KG1 (cell line): Measurements from ENCODE around the gene HOXC12.

ENCODE experiments used
- DNase-seq: peaks from one replicate; lab custom pipeline; 2025; lab: John Stamatoyannopoulos, UW

The HOXC12 gene

DNA sequence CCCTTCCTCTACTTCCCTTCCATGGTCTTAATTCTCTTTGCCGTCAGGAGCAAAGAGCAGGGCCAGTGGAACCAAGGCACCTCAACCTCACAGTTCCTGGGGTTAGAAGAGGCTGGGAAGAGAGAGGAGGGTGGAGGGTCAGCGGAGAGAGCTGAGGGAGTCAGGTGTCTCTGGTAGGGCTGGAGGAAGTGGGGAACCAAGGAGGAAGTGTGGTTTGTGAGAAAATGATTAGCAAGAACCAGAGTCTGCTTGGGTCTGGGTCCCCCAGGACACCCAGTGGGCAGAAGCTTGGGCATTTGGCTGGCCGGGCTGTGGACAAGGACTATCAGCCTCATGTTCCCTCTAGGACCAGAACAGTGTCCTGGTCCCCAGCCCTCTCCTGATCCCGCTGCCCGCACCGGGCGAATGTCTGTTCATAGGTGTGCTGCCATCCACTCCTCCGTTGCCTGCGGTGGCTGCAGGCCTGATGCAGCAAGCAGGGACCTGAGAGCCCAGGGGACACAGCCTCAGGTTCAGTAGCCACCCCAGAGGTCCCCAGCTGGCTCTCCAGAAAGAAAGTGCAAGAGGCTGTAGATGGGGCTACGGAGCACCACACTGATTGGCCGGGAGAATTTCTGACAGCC lies 2.3 kb downstream of the HOXC12 start:
- no peak for DNase-seq

DNA sequence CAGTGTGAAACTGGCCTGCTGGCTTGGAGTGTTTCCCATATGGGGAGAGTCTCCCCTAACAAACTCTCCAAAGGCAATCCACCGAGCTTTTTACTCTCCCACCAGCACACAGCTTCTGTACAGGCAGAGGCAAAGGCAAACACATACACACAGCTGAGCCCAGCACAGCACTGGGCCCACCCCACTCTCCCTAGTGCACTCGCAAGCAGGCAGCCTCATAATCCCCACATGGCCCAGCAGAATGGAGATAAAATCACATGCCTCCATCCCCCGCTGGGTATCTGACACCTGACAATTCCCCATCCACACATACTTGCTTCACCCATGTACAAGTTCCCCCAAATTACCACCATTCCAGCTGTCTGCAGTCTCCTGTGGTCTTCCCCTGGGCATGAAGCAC lies 3.4 kb downstream of the HOXC12 start:
- DNase-seq, result no peak

GRCh38 chr12:53959314-53959713 lies 4.6 kb downstream of the HOXC12 start:
- DNase-seq, result no peak

GRCh38 chr12:53960187-53961024 lies 5.7 kb downstream of the HOXC12 start:
- no peak for DNase-seq

- no peak for DNase-seq
Observed at GRCh38 chr12:53961025-53961761, 6.5 kb downstream of the HOXC12 start.

DNA sequence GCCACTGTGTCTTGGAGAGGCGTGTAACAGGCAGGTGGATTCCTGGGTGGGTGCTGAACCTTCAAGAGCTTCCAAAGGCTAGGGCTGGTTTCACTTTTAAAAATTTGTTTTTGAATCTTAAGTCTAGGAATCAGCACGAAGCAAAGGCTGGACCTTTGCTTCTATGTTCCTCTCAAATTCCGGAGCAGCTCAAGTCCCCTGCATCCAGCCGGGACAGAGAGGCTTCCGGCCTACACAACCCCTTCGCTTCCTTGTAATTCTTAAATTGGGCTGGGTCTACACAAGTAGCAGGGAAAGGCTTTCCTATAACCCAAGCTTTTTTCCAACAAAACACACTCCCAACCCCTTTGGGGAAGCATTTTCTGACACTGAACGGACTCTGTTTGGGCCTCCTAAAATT lies 8.3 kb downstream of the HOXC12 start:
- DNase-seq, result no peak

- DNase-seq, result no peak
Observed at GRCh38 chr12:53963434-53964314, 9.0 kb downstream of the HOXC12 start.

GRCh38 chr12:53964315-53964713 lies 9.6 kb downstream of the HOXC12 start:
- no peak for DNase-seq

DNA sequence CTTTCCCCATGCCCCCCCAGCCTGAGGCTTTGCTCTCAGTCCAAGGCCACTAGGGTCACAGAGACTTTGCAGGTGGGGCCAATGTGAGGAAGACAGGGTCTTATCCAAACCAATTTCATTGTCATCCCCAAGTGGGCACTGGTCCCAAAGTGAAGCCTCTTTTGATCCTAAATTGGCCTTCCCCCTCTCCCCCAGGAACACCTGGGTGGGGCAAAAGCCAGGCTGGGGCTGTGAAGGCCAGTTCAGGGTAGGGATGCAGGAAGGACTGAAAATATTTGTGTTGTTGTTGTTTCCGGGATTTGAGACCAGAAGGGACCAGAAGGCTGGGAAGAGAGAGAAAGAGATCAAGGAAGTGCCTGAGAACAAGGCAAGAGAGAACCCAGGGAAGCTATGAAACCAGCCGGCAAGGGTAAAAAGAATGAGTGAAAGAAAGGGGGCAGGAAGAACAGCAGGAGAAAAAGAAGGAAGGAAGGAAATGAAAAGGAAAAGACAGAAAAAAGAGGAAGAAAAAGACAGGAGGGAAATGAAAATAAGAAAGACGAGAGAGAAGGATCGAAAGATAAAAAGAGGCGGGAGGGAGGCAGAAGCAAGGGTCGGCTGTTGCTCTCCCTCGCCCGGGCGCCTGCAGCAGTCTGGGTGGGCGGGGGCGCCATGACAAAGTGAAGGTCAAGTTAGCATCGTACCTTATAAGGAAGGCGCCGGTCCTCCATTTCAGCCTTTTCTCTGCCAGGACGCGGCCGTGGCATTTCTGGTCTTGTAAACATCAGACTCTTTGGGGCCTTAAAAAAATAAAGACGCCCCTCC lies 10.8 kb downstream of the HOXC12 start:
- DNase-seq, result no peak

DNA sequence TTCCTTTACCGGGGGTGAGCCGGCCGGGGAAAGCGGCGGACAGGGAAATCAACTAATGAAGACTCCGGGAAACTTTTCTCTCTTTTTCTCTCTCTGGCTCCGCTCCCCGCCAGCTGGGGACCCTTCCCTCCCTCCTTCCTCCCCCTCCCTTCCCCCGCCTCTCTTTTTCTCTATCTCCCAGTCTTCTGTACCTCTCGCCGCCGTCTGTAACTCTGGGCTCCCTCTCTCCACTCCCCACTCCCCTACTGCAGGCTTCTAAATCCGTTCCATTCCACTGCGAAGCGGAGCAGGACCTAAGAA lies 11.3 kb downstream of the HOXC12 start:
- no peak for DNase-seq

GRCh38 chr12:53966385-53967133 lies 11.9 kb downstream of the HOXC12 start:
- DNase-seq, result no peak

GRCh38 chr12:53967421-53967925 lies 12.8 kb downstream of the HOXC12 start:
- DNase-seq, result no peak

DNA sequence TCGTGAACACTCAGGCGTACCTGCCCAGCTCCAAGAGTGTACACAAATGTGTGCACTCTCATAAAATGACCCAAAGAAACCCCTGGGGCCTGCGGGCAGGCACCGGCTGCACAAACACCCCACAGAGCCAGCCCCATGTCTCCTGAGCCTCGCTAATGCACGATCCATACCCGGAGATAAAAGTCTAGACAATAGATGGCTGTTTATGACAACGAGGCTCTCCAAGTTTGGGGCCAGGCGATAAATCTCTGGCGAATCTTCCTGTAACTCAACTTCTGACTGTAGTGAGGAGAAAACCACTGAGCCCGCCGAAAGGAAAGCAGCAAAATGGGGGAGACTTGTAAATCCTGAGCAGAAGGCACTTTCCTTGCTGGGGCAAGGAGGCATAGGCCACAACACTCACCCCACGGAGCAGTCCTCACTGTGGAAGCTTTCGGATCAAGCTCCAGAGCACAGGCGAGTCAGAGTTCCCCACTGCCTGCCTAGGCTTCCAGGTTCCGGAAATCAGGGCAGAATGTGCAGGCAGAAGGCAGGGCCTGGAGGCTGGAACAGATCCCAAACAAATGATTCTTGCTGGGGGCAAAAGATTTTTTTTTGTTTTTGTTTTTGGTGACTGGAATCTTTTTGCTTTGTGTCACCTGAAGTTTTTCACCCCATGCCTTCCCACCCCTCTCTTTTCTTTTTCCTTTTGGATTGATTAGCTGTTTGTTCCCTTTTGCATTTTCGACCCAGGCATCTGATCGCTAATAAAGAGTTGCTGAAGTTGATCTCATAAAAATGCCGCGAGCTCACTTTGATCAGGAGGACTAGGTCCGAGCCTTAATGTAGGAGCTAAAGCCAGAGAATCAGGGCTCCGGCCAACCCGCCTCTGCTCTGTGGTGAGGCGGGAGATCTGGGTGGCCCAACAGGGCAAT lies 13.8 kb downstream of the HOXC12 start:
- DNase-seq, result no peak

DNA sequence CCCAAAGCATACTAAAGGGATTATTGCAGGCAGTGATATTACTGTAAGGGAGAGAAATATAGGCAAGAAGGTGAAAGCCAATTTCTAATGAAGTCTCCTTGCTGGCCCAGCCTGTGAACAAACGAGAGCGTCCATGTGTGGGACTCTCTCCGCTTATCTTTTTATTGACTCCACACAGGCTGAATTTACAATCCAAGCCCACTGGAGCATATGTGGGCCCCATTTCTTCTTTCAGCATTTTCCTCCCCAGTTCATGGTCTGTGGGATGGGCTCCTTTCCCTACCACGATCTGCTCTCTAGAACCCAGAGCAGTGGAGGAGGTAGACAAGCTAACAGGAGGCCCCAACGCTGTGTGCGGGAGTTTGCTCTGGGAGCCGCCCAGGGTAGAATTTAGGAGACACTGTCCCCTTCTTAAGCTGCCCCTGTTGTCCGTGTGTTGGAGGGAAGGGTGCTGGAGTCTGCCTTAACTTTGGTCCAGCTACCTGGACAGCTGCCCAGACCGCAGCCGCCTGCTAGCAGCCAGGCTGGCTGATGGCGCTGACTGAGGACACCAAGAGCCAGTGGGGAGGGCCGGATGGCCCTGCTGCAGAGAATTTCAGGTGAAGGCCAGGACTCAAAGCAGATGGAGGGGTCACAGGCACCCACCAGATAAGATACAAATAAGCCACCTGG lies 15.0 kb downstream of the HOXC12 start:
- DNase-seq, result no peak

DNA sequence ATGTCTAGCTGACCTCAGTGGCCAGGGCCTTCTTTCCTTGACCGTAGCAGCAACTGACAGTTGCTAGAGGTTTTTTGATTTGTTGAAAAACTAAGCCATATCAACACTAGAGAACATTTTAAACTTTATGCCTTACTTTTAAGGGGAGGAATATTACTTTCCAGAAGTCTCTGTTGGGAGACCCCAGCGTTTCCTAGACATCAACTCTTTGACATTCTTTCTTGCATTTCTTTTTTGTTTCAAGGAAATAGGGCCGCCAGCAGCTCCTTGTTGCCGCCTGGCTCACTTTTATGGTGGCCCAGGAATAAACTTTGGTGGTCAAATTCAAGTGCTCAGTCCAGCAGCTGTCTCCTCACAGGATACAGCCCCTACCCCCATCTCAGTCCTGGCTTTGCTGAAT lies 15.7 kb downstream of the HOXC12 start:
- DNase-seq, result no peak

DNA sequence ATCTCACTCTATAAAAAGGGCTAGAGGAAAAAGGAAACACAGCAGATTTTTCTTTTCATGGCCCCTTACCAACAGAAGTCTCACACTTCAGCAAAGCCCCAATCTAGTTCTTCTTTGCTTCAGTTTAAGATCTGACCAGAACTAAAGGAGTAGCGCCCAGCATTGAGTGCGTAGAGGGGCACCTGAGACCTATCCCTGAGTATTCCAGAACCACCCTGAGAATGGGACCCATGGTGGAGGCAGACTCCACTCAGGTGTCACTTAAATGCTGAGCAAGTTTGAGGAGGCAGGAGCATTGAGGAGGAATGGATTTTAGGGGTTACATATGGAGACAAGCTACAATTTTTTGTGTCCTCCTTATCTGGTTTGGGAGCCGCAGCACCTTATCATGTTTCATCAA lies 16.4 kb downstream of the HOXC12 start:
- no peak for DNase-seq

GRCh38 chr12:53971686-53972085 lies 17.0 kb downstream of the HOXC12 start:
- no peak for DNase-seq

DNA sequence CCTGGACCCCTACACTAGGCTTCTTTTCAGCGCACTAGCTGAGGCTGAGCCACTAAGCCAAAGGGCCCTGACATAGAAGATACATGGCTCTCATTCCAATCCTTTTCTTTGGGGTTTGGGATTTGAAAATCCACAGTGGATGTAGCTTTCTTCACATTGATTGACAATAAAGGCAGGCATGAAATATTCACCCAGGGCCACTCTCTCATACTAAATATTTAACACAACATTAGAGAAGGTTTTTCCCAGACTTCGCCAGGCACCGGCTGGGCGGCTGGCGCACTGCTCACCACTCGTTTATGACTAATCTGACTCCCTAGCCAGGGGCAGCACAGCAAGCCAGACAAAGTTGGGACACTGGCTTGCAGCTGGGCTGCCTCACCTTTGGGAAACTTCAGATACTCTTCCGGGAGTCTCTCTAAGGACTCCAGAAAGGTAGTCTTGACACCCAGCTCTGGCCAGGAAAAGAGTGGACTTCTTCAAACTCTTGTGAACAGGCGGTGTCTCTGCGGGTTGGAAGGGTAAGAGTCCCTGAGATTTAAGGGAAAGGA lies 17.5 kb downstream of the HOXC12 start:
- DNase-seq, result no peak
